Measurements from ENCODE around the gene SCGB2B2.
"Not testable (repeated sequence)": the region's sequence is repeated elsewhere in the genome, so short reads cannot be mapped to it uniquely, and the experiment has no call there.

The SCGB2B2 gene

DNA sequence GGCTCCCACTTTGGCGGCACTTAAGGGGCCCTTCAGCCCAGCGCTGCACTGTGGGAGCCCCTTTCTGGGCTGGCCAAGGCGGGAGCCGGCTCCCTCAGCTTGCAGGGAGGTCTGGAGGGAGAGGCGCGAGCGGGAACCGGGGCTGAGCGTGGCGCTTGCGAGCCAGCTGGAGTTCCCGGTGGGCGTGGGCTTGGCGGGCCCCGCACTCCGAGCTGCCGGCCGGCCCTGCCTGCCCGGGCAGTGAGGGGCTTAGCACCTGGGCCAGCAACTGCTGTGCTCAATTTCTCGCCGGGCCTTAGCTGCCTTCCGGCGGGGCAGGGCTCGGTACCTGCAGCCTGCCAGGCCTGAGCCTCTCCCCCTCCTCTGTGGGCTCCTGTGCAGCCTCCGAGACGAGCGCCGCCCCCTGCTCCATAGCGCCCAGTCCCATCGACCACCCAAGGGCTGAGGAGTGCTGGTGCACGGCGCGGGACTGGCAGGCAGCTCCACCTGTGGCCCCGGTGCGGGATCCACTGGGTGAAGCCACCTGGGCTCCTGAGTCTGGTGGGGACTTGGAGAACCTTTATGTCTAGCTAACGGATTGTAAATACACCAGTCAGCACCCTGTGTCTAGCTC is 8.8 kb downstream of the SCGB2B2 start:
- not testable (repeated sequence) for DNase-seq

DNA sequence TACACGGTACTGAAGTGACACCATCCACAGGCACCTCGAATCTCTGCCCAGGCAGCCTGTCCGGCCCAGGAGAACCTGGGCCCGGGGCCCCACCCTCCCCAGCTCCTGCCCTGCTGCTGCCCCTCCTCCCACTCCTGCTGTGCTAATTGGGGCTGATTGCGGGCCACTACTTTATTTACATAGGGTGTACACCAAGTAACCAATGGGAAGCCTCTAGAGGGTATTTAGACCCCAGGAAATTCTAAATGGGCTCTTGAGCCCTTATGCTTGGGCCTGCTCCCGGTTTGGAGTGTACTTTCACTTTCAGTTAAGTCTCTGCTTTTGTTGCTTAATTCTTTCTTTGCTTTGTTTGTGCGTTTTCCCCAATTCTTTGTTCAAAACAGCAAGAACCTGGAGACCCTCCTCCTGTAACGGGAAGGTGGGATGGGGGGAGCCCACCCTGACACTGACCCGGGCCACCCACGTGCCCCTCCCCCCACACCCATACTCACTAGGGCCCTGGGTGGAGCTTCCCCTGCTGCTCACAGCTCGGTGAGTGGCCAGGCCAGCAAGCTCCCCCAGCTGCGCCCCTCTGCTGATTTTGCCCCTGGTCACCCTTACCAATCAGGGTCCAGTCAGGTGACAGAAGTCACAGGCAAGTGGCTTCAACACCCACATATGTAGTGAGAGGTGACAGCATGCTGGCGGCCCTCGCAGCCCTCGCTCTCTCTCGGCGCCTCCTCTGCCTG is 9.4 kb downstream of the SCGB2B2 start:
- no peak for DNase-seq

DNA sequence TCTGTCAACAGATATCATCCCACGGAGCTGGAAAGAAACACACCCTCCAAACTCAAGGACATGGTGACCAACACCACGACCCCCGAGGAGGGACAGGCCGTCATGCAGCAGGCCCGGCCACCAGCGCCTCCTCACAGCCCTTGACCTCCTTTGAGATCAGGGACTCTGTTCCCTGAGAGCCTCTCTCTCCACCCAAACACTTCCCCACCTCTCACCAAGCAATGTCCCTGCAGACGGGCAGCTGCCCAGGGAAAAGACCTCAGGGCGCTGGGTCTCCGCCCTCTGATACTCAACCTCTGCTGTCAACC is 10.0 kb downstream of the SCGB2B2 start:
- no peak for DNase-seq

DNA sequence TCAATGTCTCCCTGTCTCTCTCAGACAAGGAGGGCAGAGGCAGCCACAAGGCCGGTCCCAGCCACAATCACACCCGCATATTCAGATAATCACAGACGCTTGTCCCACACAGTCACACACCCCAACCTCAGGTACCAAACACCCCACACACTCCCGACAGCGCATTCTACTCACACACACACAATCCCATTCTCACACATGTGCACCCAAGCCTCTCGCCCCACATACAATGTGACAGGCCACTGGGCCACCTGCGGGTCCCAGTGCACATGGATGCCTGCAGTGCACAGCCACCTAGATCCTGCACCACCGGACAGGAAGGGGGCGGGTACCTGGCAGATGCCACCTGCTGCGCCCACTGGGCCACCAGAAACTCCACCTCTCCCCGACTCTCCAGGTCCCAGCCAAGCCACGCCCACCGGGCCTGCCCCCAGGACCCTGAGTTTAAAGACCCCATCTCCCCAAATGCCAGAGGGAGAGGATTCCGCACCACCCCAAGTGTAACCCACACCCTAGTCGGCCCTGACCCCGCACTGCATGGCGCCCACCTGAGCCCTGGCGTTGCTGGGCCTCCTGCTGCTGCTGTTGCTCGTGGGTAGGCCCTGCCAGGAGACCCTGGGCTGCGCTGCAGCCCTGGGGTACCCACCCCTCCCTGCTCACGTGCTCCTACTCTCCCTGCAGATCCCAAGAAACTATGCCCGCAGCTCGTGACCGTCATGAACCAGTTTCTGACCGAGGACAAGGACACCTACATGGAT is 10.6 kb downstream of the SCGB2B2 start:
- DNase-seq: no peak

DNA sequence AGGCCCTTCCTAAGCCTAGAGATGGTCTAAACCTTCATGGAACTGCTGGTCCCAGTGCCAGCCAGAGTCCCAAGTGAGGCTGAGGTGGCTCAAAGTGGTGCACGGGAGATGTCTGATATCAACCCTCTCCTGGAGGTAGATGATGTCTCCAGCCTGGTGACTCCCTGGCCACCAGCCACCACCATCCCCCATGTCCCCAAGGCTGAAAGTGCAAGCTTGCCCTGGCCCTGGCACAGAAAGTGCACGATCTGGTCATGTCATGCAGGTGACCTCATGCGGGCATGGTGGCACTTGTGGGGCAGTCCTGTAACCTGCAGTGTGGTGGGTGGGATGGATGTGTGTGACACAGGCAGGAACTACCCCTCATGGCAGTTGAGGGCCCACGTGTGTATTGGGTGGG is 11.7 kb downstream of the SCGB2B2 start:
- DNase-seq: not testable (repeated sequence)

DNA sequence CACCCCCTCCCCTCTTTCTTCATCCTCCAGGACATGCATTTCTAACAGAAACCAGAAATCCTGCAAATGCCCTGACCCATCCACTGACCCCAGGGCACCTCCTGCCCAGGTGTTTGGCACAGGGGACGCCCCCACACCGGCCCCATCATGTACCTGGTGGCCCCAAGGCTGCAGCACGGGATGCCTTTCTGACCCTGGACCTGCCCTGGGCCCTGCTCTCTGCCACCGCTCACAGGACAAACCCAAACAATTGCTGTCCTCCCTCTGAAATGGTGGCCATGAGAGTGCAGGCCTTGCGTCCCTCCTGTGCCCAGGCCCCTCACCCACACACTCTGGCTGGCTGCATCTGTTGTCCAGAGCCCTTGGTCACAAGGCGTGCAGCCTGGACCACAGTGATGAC is 12.1 kb downstream of the SCGB2B2 start:
- no peak for DNase-seq

DNA sequence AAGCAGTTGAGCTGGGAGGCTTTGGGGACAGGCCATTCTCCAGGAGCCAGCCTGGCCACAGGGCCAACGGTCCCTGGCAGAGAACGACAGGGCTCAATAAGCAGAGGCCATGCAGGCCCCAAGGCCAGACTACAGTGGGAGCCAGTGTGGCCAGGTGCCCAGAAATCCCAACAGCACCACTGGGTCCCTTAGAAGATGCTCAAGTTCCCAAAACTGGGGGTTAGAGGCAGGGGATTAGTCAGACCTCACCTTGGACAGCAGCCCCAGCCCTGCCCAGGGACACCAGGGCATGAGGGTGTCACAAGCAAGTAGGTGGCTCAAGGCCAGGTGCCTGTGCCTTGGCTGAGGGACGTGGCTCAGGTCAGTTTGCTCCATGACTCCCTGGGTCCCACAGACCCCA is 12.8 kb downstream of the SCGB2B2 start:
- no peak for DNase-seq

DNA sequence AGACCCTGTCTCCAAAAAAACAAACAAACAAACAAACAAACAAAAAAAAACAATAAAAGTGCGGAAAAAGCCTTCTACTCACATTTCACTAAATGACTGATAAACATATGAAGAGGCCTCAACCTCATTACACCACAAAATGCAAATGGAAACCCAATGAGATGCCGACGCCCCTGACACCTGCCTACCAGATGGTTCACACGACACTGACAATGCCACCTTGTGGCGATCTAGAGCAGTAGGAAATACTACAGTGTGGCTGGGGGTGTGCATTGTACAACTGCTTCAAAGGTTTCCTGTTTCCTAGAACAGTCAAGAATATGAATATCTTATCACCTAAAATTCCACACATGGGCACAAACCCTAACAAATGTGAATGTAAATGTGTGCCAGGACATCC is 14.0 kb downstream of the SCGB2B2 start:
- DNase-seq: peak; percentile 12

DNA sequence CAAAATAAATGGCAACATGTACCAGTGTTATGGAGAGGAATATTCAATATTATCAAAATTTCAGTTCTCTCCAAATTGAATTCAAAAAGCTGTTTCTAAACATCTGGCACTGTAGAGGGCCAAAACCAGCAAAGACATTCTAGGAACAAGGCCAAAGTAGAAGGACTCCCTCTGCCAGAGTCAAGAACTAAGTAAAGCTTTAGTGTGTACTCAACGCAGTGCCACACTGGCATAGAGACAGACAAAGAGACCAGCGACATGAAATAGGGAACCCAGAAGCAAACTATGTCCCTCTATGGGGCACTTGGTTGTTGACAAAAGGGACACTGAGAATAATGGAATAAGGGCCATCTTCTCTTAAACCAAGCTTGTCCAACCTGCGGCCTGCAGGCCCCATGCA is 15.6 kb downstream of the SCGB2B2 start:
- DNase-seq: no peak

DNA sequence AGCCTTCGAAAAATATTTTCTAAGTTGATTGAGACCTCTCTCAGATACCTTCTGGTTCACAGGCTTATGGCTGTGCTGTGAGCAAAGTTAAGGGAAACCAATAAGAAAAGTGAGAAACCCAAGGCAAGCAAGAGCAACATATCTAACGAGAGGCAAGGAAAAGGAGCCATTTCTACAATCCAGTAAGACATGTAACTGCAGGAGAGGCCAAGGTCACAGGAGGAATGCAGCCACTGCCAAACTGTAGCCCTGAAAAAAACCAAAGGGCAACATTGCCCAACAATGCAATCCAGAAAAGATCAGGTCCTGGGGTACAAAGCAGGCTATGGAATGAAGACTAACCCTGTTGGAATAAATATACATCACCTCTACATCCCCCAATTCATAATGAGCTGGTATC is 21.3 kb downstream of the SCGB2B2 start:
- no peak for DNase-seq

DNA sequence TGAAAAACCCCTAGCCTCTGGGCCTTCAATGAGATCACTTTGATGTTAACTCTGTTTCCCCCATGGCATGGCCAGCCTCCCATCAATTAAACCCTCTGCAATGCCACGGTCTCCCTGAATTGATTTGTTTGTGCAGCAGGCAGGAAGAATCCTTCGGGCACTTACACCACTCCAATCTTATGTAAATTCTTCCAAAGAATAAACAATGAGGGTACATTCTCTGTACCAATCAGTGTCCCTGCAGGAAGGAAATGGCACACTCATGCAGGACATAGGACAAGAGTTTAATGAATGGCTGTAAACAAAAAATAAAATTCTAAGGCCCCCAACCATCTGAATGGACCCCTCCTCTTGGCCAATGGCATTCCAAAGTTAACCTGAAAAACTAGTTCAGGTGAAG is 22.2 kb downstream of the SCGB2B2 start:
- no peak for DNase-seq

DNA sequence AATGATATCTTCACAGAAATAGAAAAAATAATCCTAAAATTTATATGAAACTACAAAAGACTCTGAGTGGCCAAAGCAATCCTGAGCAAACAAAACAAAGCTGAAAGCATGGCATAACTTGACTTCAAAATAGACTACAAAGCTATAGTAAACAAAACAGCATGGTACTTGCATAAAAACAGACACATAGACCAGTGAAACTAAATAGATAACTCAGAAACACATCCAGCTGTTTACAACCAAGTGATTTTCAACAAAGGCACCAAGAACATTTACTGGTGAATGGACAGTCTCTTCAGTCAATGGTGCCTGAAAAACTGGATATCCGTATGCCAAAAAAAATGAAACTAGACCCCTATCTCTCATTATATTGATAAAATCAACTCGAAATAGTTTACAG is 25.2 kb downstream of the SCGB2B2 start:
- no peak for DNase-seq

DNA sequence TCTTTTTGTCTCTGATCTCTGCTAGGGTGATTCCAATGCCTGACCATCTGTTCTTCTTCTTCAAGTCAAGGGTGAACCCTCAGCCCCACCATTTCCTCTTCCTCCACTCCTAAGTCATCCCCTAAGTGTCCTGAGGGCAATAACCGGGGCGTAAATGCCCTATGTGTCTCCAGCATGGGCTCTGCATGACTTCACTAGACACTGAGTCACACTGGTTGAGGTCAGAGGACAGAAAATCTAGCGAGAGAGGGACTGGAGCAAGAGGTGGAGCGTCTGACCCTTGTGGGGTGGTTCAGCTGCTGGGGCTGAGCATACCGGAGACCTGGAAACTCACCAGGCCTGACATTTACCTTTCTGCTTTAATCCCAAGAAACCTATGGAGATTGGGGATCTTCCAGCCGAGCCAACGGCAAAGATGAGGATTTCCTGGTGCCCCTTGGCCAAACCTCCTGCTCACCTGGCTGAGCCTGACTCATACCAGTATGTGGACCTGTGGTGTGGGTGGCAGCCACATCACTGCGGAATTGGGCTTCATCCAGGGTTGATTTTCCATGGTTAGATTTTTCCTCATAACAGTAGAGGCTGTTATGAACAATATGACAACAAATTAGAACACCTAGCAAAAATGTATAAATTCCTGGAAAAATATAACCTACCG is 26.9 kb downstream of the SCGB2B2 start:
- DNase-seq: no peak

DNA sequence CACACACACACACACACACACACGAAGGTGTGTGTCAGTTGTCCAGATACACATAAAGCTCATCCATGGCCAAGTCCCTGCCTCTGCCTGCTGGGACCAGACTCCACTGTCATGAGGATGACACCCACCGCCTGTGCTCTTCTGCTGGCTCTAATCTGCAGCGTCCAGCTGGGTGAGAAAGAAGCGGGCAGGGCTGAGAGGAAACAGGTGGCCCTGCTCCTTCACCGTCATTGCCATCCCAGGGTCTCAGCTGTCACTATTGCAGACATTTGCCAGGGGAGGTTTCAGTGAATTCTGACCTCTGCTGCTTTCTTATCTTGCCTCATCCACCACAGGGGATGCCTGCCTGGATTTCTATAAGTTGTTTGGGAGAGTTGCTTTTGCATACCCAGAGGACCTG is 31.4 kb downstream of the SCGB2B2 start:
- no peak for DNase-seq

DNA sequence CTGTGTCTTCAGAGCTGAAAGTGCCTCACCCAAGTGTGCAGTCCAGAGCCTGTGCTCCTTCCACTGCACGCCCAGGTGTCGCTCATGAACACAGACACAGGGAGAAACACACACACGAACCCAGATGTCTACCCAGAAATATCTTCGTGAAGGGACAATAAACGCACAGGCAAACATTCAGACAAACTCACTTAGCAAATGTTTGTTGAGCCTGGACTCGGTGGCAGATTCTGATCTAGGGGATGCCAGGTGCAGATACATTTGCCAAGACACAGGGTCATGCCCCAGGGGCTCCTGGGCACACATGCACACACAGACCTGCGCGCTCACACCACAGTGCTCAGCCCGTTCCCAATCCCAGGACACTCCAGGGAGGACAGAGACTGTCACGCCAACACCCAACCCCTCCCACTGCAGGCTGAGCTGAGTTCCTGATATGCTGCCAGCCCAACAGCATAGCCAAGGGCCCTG is 31.9 kb downstream of the SCGB2B2 start:
- DNase-seq: no peak

DNA sequence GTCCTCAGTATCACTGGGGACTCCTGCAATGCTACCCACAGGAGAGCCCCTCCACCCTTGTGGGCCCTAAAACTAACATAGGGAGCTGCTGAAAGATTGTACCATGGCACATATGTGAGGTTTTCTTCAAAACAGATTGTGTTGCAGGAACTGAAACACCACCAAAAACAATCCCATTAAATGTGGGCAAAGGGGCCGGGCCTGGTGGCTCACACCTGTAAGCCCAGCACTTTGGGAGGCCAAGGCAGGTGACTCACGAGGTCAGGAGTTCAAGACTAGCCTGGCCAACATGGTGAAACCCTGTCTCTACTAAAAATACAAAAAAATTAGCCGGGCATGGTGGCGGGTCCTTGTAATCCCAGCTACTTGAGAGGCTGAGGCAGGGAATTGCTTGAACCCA is 34.7 kb downstream of the SCGB2B2 start:
- DNase-seq: no peak

DNA sequence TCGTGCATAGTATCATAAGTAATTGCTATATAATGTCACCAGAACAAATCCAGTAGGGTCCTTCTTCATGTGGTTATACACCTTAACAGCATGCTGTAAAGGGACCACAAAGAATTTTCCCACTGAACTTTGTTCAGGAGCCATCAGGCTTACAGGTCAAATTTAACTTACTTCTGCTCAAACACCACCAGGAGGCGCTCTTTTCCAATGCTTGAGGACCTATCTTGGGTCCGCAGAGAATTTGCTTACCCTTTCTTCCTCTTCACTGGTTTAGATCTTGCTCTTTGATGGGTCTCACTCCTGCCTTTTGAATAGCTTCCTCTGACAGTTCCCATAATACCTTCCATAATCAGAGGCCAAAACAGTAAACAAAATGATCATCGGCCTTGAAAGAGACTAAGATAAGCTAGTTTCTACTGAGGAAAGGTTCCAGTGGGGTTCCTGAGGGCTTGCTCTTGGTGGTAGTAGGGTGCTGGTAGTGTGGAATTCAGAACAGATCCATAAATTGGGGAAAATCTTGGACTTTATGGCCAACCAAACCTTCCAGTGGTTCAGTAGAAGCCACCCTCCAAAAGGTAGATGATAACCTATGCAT is 37.4 kb downstream of the SCGB2B2 start:
- peak; percentile 3 for DNase-seq

DNA sequence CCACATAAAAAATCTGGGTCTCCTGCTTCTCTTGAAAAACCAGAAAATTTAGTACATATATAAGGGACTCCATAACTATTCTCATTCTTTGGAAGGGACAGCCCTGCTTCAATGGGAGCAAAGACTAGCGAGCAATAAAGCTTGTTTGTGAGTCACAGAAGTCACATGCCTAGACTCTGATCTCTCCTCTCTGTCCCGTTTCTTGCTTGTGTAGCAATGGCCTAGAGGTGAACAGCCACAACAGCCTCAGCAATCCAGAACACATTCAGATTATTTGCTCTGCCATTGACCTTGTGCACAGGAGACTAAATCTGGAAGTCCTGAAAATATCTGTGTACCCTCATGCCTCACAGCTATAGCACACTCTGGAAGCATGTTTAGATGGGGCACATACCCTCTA is 43.2 kb downstream of the SCGB2B2 start:
- DNase-seq: no peak

Measured in activated effector memory CD4-positive, alpha-beta T cell treated with Interleukin-2 at 50 U/mL for 16 hours (primary cell).